GM13977 (cell line): ENCODE measurements around the gene MYO10.

ENCODE experiments used
- DNase-seq: peaks from one replicate; pipeline ENCODE4 v3.0.0; 2012; ENCODE audit warnings: low spot score
- in situ Hi-C: fragments of 300-500 bp; cut with MboI; formaldehyde crosslinking; loops from one replicate; pipeline ENCODE4 v1.12.0; 2022; ENCODE audit warnings: low sequenced_read_pairs, low pct_unique_long_range_greater_than_20kb, mixed read lengths, inconsistent platforms; ENCODE audit not compliant: unreplicated experiment
- TF ChIP-seq, protein P1 (sequence below): IDR thresholded peaks from 2 replicates; pipeline ENCODE4 v1.5.1; 2012; ENCODE audit warnings: mild to moderate bottlenecking, control low read depth; ENCODE audit not compliant: insufficient read depth; ENCODE audit errors: extremely low read depth, missing control alignments

MYO10 gene

DNA sequence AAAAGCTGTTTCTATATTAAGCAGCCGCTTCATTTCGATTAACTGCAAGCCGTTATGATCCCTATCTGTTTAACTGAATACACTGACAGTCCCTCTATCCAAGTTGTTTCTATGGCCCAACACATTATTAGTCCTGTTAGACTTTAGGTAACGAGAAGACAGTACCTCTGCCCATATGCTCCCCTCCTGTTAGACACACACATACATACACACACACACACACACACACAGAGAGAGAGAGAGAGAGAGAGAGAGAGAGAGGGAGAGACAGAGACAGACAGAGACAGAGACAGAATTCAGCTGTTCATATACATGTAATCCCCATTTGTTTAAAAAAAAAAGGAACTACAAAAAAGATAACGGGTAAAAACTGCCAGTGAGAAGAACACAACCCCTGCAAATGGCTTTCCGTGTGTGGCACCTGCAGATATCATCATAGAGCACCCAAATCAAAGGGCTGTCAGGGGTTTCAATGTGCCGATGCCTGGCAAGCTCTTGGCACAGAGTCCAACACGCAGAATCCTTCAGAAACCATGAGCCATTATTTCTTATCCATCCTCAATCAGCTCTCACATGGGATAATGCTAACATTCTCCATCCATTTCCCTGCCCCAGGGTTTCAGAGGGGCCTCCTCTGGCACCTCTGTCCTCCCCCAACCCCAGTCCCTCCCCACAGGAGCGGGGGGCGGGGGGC, 144.0 kb downstream of the MYO10 start:
- TF ChIP-seq, protein P1, sequence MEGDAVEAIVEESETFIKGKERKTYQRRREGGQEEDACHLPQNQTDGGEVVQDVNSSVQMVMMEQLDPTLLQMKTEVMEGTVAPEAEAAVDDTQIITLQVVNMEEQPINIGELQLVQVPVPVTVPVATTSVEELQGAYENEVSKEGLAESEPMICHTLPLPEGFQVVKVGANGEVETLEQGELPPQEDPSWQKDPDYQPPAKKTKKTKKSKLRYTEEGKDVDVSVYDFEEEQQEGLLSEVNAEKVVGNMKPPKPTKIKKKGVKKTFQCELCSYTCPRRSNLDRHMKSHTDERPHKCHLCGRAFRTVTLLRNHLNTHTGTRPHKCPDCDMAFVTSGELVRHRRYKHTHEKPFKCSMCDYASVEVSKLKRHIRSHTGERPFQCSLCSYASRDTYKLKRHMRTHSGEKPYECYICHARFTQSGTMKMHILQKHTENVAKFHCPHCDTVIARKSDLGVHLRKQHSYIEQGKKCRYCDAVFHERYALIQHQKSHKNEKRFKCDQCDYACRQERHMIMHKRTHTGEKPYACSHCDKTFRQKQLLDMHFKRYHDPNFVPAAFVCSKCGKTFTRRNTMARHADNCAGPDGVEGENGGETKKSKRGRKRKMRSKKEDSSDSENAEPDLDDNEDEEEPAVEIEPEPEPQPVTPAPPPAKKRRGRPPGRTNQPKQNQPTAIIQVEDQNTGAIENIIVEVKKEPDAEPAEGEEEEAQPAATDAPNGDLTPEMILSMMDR, result no peak
- no peak for DNase-seq
- in situ Hi-C loops, result loop anchor here (25.0 kb wide), 1 partner anchor 395 kb away; no protein-coding TSS in a partner anchor

DNA sequence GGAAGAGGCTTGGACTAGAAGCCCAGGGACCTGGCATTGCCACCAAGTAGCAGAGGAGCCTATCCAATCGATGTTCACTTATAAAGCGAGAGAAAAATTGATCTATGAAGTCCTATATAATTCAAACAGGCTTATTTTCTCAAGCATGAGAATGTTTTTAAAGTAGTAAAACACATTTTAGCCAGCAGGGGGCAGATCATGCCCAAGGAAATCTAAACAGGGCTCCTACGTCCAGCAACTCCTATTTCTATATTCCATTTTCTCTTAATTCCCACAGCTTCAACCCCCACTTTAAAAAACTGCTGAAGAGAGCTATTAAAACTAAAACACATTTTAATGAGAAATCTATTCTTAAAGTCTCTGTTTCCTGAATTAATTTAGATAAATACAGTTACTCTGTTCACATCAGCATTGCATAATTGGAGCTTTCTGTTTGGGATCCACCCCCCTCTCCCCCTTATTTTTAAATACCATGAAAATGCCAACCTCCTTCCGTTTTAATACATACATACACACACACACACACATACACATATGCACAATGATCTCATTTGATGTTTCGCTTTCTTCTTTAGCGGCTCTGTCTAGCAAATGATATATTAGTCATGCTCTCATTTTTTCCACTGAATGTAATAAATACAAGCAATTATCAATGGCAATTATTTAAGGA, 144.9 kb downstream of the MYO10 start:
- in situ Hi-C loops, result loop anchor here (25.0 kb wide), 1 partner anchor 396 kb away; no protein-coding TSS in a partner anchor
- peak; percentile 66 for DNase-seq
- TF ChIP-seq, protein P1, result peak; percentile 64

DNA sequence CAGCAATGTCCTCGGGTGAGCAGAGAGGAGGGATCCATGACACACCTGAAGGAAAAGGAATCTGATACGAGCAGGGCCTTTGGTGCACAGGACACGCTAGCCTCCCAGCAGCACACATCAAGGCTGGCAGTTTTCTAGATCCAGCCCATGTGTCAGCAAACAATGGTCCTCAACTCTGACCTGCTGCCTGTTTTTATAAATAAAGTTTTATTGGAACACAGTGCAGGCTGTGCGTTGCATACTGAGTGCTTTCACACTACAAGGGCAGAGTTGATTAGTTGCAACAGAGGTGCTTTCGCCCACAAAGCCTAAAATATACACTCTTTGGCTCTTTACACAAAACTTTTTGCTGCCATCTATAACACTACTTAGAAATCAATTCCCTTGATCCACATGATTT, 147.1 kb downstream of the MYO10 start:
- TF ChIP-seq, protein P1, result no peak
- no peak for DNase-seq
- in situ Hi-C loops, result loop anchor here (25.0 kb wide), 1 partner anchor 398 kb away; no protein-coding TSS in a partner anchor

DNA sequence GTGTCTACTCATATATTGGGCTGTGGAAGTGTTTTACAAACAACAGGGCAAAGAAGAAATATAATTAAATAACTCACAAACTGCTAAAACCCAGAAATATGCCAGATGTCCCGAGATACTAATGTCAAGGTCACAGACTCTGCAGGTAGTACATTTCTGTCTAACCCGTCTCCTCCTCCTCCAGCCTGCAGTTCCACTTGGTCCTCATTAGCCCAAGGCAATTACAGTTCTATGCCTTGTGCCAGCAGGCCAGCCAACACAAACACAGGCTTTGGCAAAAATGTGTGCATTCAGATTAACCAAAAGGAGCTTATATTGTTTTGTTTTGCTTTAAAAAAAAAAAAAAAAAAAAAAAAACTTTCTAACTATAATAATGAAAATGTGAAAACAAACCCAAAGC, 148.8 kb downstream of the MYO10 start:
- no peak for DNase-seq
- TF ChIP-seq, protein P1, result no peak
- in situ Hi-C loops, result loop anchor here (25.0 kb wide), 1 partner anchor 400 kb away; no protein-coding TSS in a partner anchor

DNA sequence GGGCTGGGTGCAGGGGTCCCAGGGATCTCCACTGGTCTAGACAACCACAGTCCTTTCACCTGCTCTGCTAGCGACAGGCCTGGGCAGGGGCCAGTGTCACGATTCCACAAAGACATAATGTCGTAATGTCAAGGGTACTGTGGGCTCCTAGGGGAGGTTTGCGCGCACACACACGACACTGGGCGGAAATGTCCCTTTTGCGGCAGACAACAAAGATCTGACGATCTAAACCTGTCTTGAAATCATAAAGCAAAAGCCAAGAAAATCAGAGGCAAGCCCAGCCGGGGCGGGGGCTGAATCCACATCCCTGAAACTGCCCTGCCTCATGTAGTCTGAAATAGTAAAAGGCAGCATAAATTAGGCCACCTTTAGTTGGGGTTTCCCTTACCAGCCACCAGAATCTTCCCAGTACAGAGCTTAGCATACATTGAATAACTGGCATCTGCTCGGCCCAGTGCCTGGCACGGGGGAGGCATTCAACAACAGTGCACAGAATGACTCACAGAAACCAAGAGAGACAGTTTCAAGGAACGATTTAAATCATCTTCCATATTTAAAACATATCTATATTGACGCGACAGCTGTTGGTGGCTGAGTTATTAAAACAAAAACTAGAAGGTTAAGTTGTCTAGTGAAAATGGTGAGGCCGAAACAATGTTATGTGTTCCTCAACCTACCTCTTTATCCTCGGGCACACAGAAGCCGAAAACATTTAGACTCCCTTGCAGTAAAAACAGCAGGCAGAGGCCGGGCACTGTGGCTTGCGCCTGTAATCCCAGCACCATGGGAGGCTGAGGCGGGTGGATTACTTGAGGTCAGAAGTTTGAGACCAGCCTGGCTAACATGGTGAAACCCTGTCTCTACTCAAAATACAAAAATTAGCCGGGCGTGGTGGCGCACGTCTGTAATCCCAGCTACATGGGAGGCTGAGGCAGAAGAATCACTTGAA, 151.0 kb downstream of the MYO10 start:
- no peak for DNase-seq
- in situ Hi-C loops, result loop anchor here (25.0 kb wide), 1 partner anchor 402 kb away; no protein-coding TSS in a partner anchor
- TF ChIP-seq, protein P1, result no peak

DNA sequence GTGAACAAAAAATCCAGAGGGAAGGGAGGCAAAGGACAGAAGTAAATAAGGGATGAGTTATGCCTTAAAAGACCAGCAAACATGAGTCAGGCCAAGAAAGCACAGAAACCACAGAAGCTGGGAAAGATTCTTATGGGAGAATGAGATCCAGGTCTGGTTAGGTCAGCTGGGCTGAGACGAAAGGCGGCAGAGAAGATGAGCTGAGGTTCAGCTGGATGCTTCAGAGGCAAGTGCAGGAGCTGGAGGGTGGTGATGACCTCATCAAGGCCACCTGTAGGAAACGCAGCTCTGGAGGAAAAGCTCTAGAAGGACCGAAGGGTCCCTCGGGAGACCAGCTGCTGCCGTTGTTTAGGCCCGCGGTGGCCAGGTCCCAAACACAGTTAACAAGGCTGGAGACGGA, 152.0 kb downstream of the MYO10 start:
- in situ Hi-C loops, result loop anchor here (25.0 kb wide), 1 partner anchor 403 kb away; no protein-coding TSS in a partner anchor
- no peak for DNase-seq
- TF ChIP-seq, protein P1, result no peak
